ENCODE measurements around the gene CACNA1C. TPM values are rescaled to one million over a fixed set of nuclear protein-coding genes. Genes with fewer than 3 reads are reported as not detected.

CACNA1C gene
- total RNA-seq, 1 experiment from 2014 or later: 1.1 TPM

GRCh38 chr12:2345902-2346301 is 293.1 kb downstream of the CACNA1C start:
- no peak overlapping the region for H2BK12ac ChIP-seq (ENCODE audit: insufficient read length, low read depth, low read length)
- no peaks in the 10 kb centered on the region for H3K23me2 ChIP-seq (ENCODE audit: insufficient read length, low read depth, low read length, poor library complexity, severe bottlenecking)
- H4K91ac ChIP-seq (ENCODE audit: insufficient read length, low read depth, low read length): no peak overlapping the region
- H3K27me3 ChIP-seq (ENCODE audit: insufficient read depth, low read length): no peaks in the 10 kb centered on the region
- no peak overlapping the region for H4K8ac ChIP-seq (replicated peaks; ENCODE audit: insufficient read length, low read depth, low read length)
- no peak overlapping the region for H3K9ac ChIP-seq (ENCODE audit: extremely low read depth, insufficient read length, low read length)
- no peaks in the 10 kb centered on the region for H3K79me2 ChIP-seq (ENCODE audit: insufficient read depth, low read length)
- Mint-ChIP-seq H3K4me3 (no peak overlapping the region; a peak in 1 of 5 replicates), H3K4me1 (peaks cover 35 to 37% of the 10 kb centered on the region in 2 experiments), H3K36me3 (ENCODE audit: insufficient read depth in 1 of 3, low read depth in 3 of 3) (no peaks in the 10 kb centered on the region; a peak in 1 of 7 replicates), H3K27ac (no peak overlapping the region), H3K27me3 (ENCODE audit: low read depth) (no peaks in the 10 kb centered on the region; the same call in 1 of the 2 replicates), H3K9me3 (no peaks in the 10 kb centered on the region)
- no peak overlapping the region for H2BK120ac ChIP-seq (ENCODE audit: low read depth, low read length, poor library complexity, severe bottlenecking)
- no peak overlapping the region for H3K4ac ChIP-seq (ENCODE audit: low read depth, low read length)
- WGBS (ENCODE audit: extremely low coverage, insufficient read length, low lambda C conversion rate): no CpG with 5 or more reads among the region's 11 CpGs
- TF ChIP-seq CTCF (conservative IDR thresholded peaks at IDR 0.05): no peak
- H4K20me1 ChIP-seq (ENCODE audit: control insufficient read depth, insufficient read depth, insufficient read length): no peaks in the 10 kb centered on the region
- H2BK5ac ChIP-seq (ENCODE audit: insufficient read length, low read length): no peak overlapping the region
- no peaks in the 10 kb centered on the region for H3K9me3 ChIP-seq (ENCODE audit: control insufficient read depth, low read depth, low read length)
- no peak for DNase-seq
- H3T11ph ChIP-seq (ENCODE audit: low read length): no peak overlapping the region
- no peak overlapping the region for H2AFZ ChIP-seq (ENCODE audit: low read length)
- H3K56ac ChIP-seq (ENCODE audit: insufficient read length, low read depth, low read length): no peak overlapping the region
- H2AK5ac ChIP-seq (ENCODE audit: insufficient read length, low read length): no peak overlapping the region
- no peak overlapping the region for H2BK15ac ChIP-seq (ENCODE audit: low read depth, low read length)
- H3K27ac ChIP-seq (ENCODE audit: insufficient read length, low read depth, low read length): no peak overlapping the region
- H2BK20ac ChIP-seq (ENCODE audit: low read depth, low read length, poor library complexity, severe bottlenecking): no peak overlapping the region
- H3K4me1 ChIP-seq (ENCODE audit: insufficient read depth, low read length): peaks cover 15% of the 10 kb centered on the region; the same call in 1 of the 2 replicates
- no peak overlapping the region for H3K18ac ChIP-seq (ENCODE audit: insufficient read length, low read depth, low read length)
- no peak overlapping the region for H4K5ac ChIP-seq (ENCODE audit: insufficient read length, low read depth, low read length)
- H3K14ac ChIP-seq (ENCODE audit: insufficient read depth, low read length): no peak overlapping the region
- no peaks in the 10 kb centered on the region for H3K79me1 ChIP-seq (ENCODE audit: insufficient read depth, low read depth, low read length, poor library complexity, severe bottlenecking)
- no peak overlapping the region for H3K4me2 ChIP-seq (ENCODE audit: insufficient read depth, insufficient read length, low read length)
- H3K23ac ChIP-seq (ENCODE audit: insufficient read length, low read depth, low read length): no peak overlapping the region

Data from H9 (cell line).